Measurements from ENCODE around the gene ZNF66. TPM values are rescaled to one million over a fixed set of nuclear protein-coding genes. Genes with fewer than 3 reads are reported as not detected.

Gene ZNF66
- total RNA-seq, 1 donor from 2014 or later, result 15.6 TPM

GRCh38 chr19:20840371-20840770 lies 64.3 kb downstream of the ZNF66 start:
- no peak overlapping the region for H3K27ac Mint-ChIP-seq
- peaks cover 53% of the 10 kb centered on the region for H3K9me3 Mint-ChIP-seq
- DNase-seq (ENCODE audit: low spot score in 2 of 2, unreplicated experiment in 2 of 2), result no peak
- no peak overlapping the region for H3K4me3 Mint-ChIP-seq
- no peak for TF ChIP-seq CTCF (IDR thresholded peaks at IDR 0.05; ENCODE audit: unreplicated experiment)
- peaks cover 45% of the 10 kb centered on the region for H3K36me3 Mint-ChIP-seq
- H3K27me3 Mint-ChIP-seq (ENCODE audit: low read depth), result no peaks in the 10 kb centered on the region
- no peaks in the 10 kb centered on the region for H3K4me1 Mint-ChIP-seq

Other genes with a start within 250 kb of the ZNF66 start
- 31.1 to 33.3 TPM (median 32.4 TPM) in 3 replicates for gene ZNF737, start 210.5 kb upstream of the ZNF66 start, total RNA-seq
- gene ZNF626, start 114.7 kb upstream of the ZNF66 start, total RNA-seq, result 30.2 to 34.6 TPM (median 30.3 TPM) in 3 replicates
- 18.2 to 18.6 TPM (median 18.5 TPM) in 3 replicates for gene ZNF85, start 146.9 kb downstream of the ZNF66 start, total RNA-seq
- 18.8 to 23.1 TPM (median 22.6 TPM) in 3 replicates for gene ZNF430, start 244.4 kb downstream of the ZNF66 start, total RNA-seq